GM21528 (cell line): ENCODE results near the gene SEBOX.

Experiments
- ATAC-seq: cut with Tn5 transposase; IDR thresholded peaks from one replicate; pipeline ENCODE4 v1.9.1; 2021; ENCODE audit warnings: mild to moderate bottlenecking, moderate library complexity; ENCODE audit not compliant: unreplicated experiment, low FRiP score

SEBOX gene

GRCh38 chr17:28324267-28324745, 40.7 kb downstream of the SEBOX start:
- ATAC-seq = no peak

- ATAC-seq = no peak
Observed at GRCh38 chr17:28320215-28321061, 44.6 kb downstream of the SEBOX start.

- ATAC-seq = no peak
Observed at GRCh38 chr17:28319598-28319935, 45.4 kb downstream of the SEBOX start.

- peak; percentile 95 for ATAC-seq
Observed at GRCh38 chr17:28318759-28319597, 46.0 kb downstream of the SEBOX start, which contains the start of gene TMEM97. Gene TMEM97, plus strand, starts transcription at chr17:28319200. Its CDS starts 40 bp downstream, at chr17:28319240.

DNA sequence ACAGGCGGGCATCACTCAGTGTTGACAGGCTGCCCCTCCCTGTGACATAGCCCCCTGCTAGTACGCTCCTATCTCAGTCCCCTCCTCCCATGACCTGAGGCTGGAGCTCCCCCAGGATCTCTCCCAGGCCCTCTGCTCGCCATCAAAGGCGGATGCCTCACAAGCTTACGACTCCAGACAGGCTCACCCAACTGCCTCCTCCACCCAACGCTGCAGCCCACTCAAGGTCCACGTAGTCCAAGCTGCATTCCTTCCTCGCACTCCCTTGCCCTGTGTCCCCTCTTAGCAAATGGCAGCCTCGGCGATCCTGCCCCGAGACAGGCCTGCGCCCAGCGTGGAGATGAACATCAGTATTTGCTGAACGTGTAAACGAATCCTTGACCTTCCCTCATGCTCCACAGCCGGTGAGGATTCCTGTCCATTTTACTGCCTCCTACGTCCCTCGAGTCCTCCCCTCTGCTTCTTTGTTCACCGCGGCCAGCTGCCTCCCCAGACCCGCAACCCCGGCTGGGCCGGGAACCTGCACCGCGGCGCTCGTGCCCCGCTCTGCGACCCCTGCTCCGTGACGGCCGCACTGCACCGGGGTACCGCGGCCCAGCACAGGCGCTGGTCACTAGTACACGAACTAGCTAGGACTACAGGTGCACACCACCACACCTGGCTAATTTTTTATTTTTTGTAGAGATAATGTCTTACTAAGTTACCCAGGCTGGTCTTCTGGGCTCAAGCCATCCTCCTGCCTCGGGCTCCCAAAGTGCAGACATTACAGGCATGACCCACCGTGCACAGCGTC, 46.8 kb downstream of the SEBOX start:
- ATAC-seq = peak; percentile 5

DNA sequence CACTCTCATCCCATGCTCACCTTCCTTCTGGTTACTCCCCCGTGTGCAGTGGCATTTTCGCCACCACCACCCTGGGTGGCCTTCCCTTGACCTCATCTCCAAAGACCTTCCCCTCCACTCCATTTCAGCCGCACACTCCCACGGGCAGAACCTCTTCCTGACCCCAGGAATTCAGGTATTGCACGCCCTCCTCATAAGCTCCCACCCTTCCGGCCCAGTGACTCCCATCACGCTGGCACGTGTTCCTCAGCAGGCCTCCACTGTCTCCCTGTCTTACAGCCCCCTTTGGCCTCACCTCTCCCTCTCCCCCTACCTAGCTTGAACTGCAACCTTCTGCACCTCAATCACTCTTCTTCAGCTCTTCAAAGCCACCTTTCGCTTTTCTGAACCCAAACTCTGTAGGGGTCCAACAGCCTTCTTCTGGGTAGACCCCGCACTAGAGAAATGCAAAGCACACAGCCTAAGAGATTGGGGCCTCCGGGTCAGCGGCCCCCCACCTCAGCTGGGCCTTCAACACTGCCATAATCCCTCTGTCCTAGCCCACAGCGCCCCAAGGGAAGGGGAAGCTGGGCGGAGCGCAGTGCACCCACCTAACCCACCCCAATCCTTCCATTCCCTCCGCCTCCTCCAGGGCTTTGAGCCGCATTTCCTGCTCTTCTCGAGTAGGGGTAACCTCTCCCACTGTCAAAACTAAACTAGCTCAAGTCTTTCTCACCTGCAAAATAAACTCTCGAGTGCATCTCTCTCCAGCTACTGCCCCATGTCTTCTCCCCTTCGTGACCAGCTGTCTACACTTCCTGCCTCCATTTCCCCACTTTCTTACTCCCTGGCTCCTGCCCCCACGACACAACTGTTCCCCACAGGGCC, 47.7 kb downstream of the SEBOX start:
- no peak for ATAC-seq

- no peak for ATAC-seq
Observed at GRCh38 chr17:28315846-28316705, 48.9 kb downstream of the SEBOX start.

DNA sequence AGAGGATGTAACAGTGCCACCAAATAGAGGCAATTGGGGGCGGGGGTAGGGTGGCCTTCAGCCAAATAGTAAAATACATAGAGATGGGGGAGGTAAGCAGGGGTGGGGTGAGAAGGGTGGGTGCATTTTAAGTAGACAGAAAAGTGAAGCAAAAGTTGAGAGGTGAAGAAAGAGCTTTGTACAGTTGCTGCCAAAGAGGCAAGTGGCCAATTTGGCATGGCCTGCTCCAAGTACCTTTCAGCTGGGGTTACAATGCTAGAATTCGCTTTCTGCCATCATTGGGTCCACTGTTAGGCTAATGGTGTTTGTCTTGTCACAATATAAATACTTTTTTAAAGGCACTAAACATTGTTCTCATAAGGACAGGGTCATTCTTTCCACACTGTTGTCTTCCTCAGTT, 51.2 kb downstream of the SEBOX start:
- ATAC-seq = no peak
